GM12878 (cell line): Measurements from ENCODE around the gene UQCRC1. TPM values are rescaled to one million over a fixed set of nuclear protein-coding genes. Genes with fewer than 3 reads are reported as not detected.

Source experiments
- ATAC-seq: fragments of 200-7000 bp; cut with Tn5 transposase; 3 replicates; pipeline ENCODE4 v1.9.1; 2020; ENCODE audit warnings: mild to moderate bottlenecking, moderate library complexity
- BruUV-seq: library from RNA; stranded (reverse); fragments of 400-500 nt; replicated peaks from 2 replicates; lab custom pipeline; 2021; lab: Mats Ljungman, UMichigan
- CTCF ChIA-PET: fragments of 300-600 bp; sonication (Branson Sonifier 250); formaldehyde crosslinking; extraction: SDS; loops from one replicate; lab custom pipeline; 2021; ENCODE audit warnings: inconsistent platforms; lab: Yijun Ruan, JAX
- POLR2A ChIA-PET: fragments of 350-600 bp; formaldehyde crosslinking; extraction: SDS; loops from one replicate; lab custom pipeline; 2021; ENCODE audit warnings: inconsistent platforms; lab: Charles Lee
- RAD21 ChIA-PET: fragments of 300-600 bp; sonication (Branson Sonifier 250); formaldehyde crosslinking; loops from one replicate; lab custom pipeline; 2023; ENCODE audit warnings: antibody characterized with exemption; ENCODE audit not compliant: unreplicated experiment; lab: Charles Lee
- SMC1A ChIA-PET: fragments of 300-600 bp; sonication (Branson Sonifier 250); formaldehyde crosslinking; loops from one replicate; lab custom pipeline; 2023; ENCODE audit not compliant: unreplicated experiment, uncharacterized antibody; lab: Charles Lee
- DNase-seq: peaks from one replicate; pipeline ENCODE4 v3.0.0-alpha.2; 2011; ENCODE audit warnings: low read depth, low spot score
- FAIRE-seq: peaks from 3 replicates; lab custom pipeline; 2011; peaks lifted over from hg19 to GRCh38; lab: Jason Lieb, UNC
- H2AFZ ChIP-seq: 2 replicates; pipeline ENCODE4 v1.6.0; 2011; ENCODE audit warnings: low read depth, low read length, control low read depth; ENCODE audit not compliant: control insufficient read depth
- H3K27ac ChIP-seq: 2 replicates; pipeline ENCODE4 v1.5.1; 2011; ENCODE audit warnings: control low read depth; ENCODE audit not compliant: control insufficient read depth, insufficient read depth
- H3K27me3 ChIP-seq, 2 experiments: replicated peaks in 1 of 2; 2 replicates each; pipeline versions ENCODE4 v1.6.0 to v1.6.1; 2011; ENCODE audit warnings: low read length in 1 of 2; ENCODE audit not compliant: control insufficient read depth in 2 of 2, insufficient read depth in 2 of 2
- H3K36me3 ChIP-seq, 2 experiments: 2 replicates each; pipeline ENCODE4 v1.5.1; 2011; ENCODE audit warnings: low read length in 1 of 2; ENCODE audit not compliant: control insufficient read depth in 2 of 2, insufficient read depth in 2 of 2
- H3K4me1 ChIP-seq: 2 replicates; pipeline ENCODE4 v1.6.1; 2011; ENCODE audit warnings: mild to moderate bottlenecking, low read length, moderate library complexity, mixed read lengths; ENCODE audit not compliant: control insufficient read depth, insufficient read depth
- H3K4me2 ChIP-seq: 2 replicates; pipeline ENCODE4 v1.6.0; 2011; ENCODE audit warnings: control low read depth; ENCODE audit not compliant: control insufficient read depth, insufficient read depth
- H3K4me3 ChIP-seq: fragments of 200-600 bp; sonication (generic); 2 replicates; pipeline ENCODE4 v1.5.1; 2016
- H3K79me2 ChIP-seq: 2 replicates; pipeline ENCODE4 v1.6.0; 2011; ENCODE audit warnings: low read length; ENCODE audit not compliant: control insufficient read depth, insufficient read depth
- H3K9ac ChIP-seq: 2 replicates; pipeline ENCODE4 v1.8.0; 2011; ENCODE audit warnings: low read length, control low read depth, mixed read lengths; ENCODE audit not compliant: control insufficient read depth, insufficient read depth
- H3K9me3 ChIP-seq: replicated peaks from 3 replicates; pipeline ENCODE4 v1.5.1; 2011; ENCODE audit warnings: mild to moderate bottlenecking, low read length; ENCODE audit not compliant: control insufficient read depth, insufficient read depth
- H4K20me1 ChIP-seq: 2 replicates; pipeline ENCODE4 v1.6.0; 2011; ENCODE audit not compliant: control insufficient read depth, insufficient read depth
- BMI1 ChIP-seq: fragments of 450-650 bp; IDR thresholded peaks from 2 replicates; pipeline ENCODE4 v1.6.1; 2016; ENCODE audit warnings: mild to moderate bottlenecking, moderate library complexity, borderline replicate concordance
- KLF5 ChIP-seq: fragments of 450-650 bp; IDR thresholded peaks from 2 replicates; pipeline ENCODE4 v1.6.1; 2014; ENCODE audit warnings: mild to moderate bottlenecking; ENCODE audit not compliant: partially characterized antibody
- MYB ChIP-seq: fragments of 150-350 bp; IDR thresholded peaks from 2 replicates; pipeline ENCODE4 v1.6.1; 2014; ENCODE audit warnings: mild to moderate bottlenecking, low read depth, low read length, borderline replicate concordance
- NR2F1 ChIP-seq: fragments of 450-650 bp; conservative IDR thresholded peaks from 2 replicates; pipeline ENCODE4 v1.6.1; 2017; ENCODE audit warnings: mild to moderate bottlenecking
- RAD51 ChIP-seq: fragments of 450-650 bp; IDR thresholded peaks from 2 replicates; pipeline ENCODE4 v1.6.1; 2016; ENCODE audit warnings: moderate library complexity, mild to moderate bottlenecking, inconsistent platforms
- SMAD5 ChIP-seq: IDR thresholded peaks from 2 replicates; pipeline ENCODE4 v1.6.1; 2016; ENCODE audit warnings: antibody characterized with exemption, low read depth
- WGBS: methylation state at CpG from one replicate; pipeline ENCODE4 v1.1.6; 2016; ENCODE audit warnings: low lambda C conversion rate; ENCODE audit not compliant: insufficient replicate concordance, insufficient coverage; ENCODE audit errors: missing lambda C conversion rate; 5-methylcytosine and 5-hydroxymethylcytosine counted together
- in situ Hi-C: fragments of 300-500 bp; cut with MboI; formaldehyde crosslinking; loops from 9 replicates; pipeline ENCODE4 v1.14.3; 2018; ENCODE audit warnings: mixed read lengths
- intact Hi-C: fragments of 100-400 bp; cut with micrococcal nuclease; formaldehyde crosslinking; loops from one replicate; pipeline ENCODE4 v1.14.2; 2022; ENCODE audit not compliant: unreplicated experiment
- polyA plus RNA-seq, 11 experiments: library from polyadenylated mRNA; depleted of rRNA in 4 of 11; unstranded in 6 of 11; stranded (reverse) in 5 of 11; fragments of >200 nt; fragmentation: Nextera tagmentation in 4 of 11; fragmentation: Illumina TruSeq in 1 of 11; extraction: Ambion mirVana in 4 of 11; extraction: Trizol in 1 of 11; gene quantifications; 1 replicate in 1 of 11; 2 replicates in 10 of 11; pipeline versions ENCODE4 v1.2.1 to v1.2.3, GENCODE V29; 2011 to 2016; ENCODE audit warnings: inconsistent platforms in 2 of 11, missing spikeins in 2 of 11, low read depth in 1 of 11
- total RNA-seq, 4 experiments: library from RNA; depleted of rRNA in 3 of 4; stranded (reverse); fragments of >200 nt in 3 of 4; fragmentation: Illumina TruSeq in 1 of 4; extraction: Trizol in 1 of 4; gene quantifications; 2 replicates each; pipeline versions ENCODE4 v1.2.1 to v1.2.3, GENCODE V29; 2013 to 2021
- TF ChIP-seq, protein P1 (sequence below): fragments of 450-650 bp; IDR thresholded peaks from 2 replicates; pipeline ENCODE4 v1.6.1; 2016; ENCODE audit warnings: mild to moderate bottlenecking, moderate library complexity, borderline replicate concordance

The UQCRC1 gene
- total and polyA plus RNA-seq, 10 of the 15 experiments (the other 5 are each of a cell fraction or from before 2014, with no cell fraction given), result 116 to 426 (median 228) TPM

- WGBS, result 87% methylated on average over 6 of the region's 6 CpGs
- Histone ChIP-seq H3K4me3 (no peak overlapping the region), H2AFZ (no peak overlapping the region), H3K27me3 (no peaks in the 10 kb centered on the region), H4K20me1 (no peaks in the 10 kb centered on the region), H3K27ac (no peak overlapping the region), H3K9me3 (no peaks in the 10 kb centered on the region), H3K4me2 (no peak overlapping the region), H3K9ac (no peak overlapping the region), H3K79me2 (no peaks in the 10 kb centered on the region), H3K4me1 (no peaks in the 10 kb centered on the region), H3K36me3 (peaks cover 0 to 4% of the 10 kb centered on the region in 2 experiments; a peak in 3 of 4 replicates)
- ChIA-PET RAD21 (no interaction called here), POLR2A (interaction anchor here (0.5 to 0.7 kb wide), 5 partner anchors 12 to 97 kb away, joined by 3 to 4 read pairs (median 4); no protein-coding TSS in a partner anchor), SMC1A (no interaction called here), CTCF (interaction anchor here (0.8 to 2.6 kb wide), 6 partner anchors 11 to 223 kb away, joined by 3 to 16 read pairs (median 4); partner anchors contain the start of genes SLC26A6 and UQCRC1)
- FAIRE-seq, result no peak
- ATAC-seq, result no peak
- intact Hi-C loops, result no loop called here
- in situ Hi-C loops, result no loop called here
- no peak for DNase-seq
- TF ChIP-seq MYB (no peak), RAD51 (peak; percentile 58; the same call in 1 of the 2 replicates)
- no TSS peak for BruUV-seq
These were observed 14.6 kb upstream of the UQCRC1 start for GRCh38 chr3:48623851-48624547.

GRCh38 chr3:48621461-48621869, 12.0 kb upstream of the UQCRC1 start, which contains the start of gene TMEM89:
Gene TMEM89 (minus strand): TSS chr3:48621769. CDS start chr3:48621756, 13 bp downstream.
- intact Hi-C loops, result no loop called here
- Histone ChIP-seq H3K9ac (no peak within 1 kb of the TSS), H3K27ac (no peak within 1 kb of the TSS), H3K79me2 (no peaks in the 10 kb centered on the region), H3K9me3 (peaks cover 5% of the 10 kb centered on the region; the same call in 2 of the 3 replicates), H3K27me3 (no peaks in the 10 kb centered on the region), H3K4me1 (no peaks in the 10 kb centered on the region), H4K20me1 (no peaks in the 10 kb centered on the region), H3K36me3 (no peaks in the 10 kb centered on the region; a peak in 2 of 4 replicates), H2AFZ (no peak within 1 kb of the TSS), H3K4me3 (no peak within 1 kb of the TSS), H3K4me2 (no peak within 1 kb of the TSS)
- no TSS peak for BruUV-seq
- ChIA-PET SMC1A (interaction anchor here (0.7 to 0.9 kb wide), 2 partner anchors 14 to 17 kb away, joined by 4 read pairs; partner anchors contain the start of gene SLC26A6), POLR2A (no interaction called here), RAD21 (interaction anchor here (1.4 kb wide), 1 partner anchor 14 kb away, joined by 3 read pairs; the partner anchor contains the start of gene SLC26A6), CTCF (interaction anchor here (0.6 kb wide), 1 partner anchor 428 kb away, joined by 3 read pairs; no protein-coding TSS in a partner anchor)
- FAIRE-seq, result no peak
- TF ChIP-seq, protein P1, sequence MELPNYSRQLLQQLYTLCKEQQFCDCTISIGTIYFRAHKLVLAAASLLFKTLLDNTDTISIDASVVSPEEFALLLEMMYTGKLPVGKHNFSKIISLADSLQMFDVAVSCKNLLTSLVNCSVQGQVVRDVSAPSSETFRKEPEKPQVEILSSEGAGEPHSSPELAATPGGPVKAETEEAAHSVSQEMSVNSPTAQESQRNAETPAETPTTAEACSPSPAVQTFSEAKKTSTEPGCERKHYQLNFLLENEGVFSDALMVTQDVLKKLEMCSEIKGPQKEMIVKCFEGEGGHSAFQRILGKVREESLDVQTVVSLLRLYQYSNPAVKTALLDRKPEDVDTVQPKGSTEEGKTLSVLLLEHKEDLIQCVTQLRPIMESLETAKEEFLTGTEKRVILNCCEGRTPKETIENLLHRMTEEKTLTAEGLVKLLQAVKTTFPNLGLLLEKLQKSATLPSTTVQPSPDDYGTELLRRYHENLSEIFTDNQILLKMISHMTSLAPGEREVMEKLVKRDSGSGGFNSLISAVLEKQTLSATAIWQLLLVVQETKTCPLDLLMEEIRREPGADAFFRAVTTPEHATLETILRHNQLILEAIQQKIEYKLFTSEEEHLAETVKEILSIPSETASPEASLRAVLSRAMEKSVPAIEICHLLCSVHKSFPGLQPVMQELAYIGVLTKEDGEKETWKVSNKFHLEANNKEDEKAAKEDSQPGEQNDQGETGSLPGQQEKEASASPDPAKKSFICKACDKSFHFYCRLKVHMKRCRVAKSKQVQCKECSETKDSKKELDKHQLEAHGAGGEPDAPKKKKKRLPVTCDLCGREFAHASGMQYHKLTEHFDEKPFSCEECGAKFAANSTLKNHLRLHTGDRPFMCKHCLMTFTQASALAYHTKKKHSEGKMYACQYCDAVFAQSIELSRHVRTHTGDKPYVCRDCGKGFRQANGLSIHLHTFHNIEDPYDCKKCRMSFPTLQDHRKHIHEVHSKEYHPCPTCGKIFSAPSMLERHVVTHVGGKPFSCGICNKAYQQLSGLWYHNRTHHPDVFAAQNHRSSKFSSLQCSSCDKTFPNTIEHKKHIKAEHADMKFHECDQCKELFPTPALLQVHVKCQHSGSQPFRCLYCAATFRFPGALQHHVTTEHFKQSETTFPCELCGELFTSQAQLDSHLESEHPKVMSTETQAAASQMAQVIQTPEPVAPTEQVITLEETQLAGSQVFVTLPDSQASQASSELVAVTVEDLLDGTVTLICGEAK, result no peak
- TF ChIP-seq KLF5 (no peak), SMAD5 (no peak), BMI1 (no peak), NR2F1 (no peak)
- DNase-seq, result no peak
- in situ Hi-C loops, result no loop called here
- 77% methylated on average over 19 of the region's 19 CpGs for WGBS
- no peak for ATAC-seq
